GM10847 (cell line): ENCODE data around the gene ST8SIA6.

Experiments
- POLR2A ChIP-seq: IDR thresholded peaks from 2 replicates; pipeline ENCODE4 v1.6.1; 2011; ENCODE audit not compliant: insufficient read length; ENCODE audit errors: extremely low read depth

Gene ST8SIA6

GRCh38 chr10:17415046-17415658 is 39.2 kb downstream of the ST8SIA6 start:
- no peak for TF ChIP-seq POLR2A

- no peak for TF ChIP-seq POLR2A
Observed at GRCh38 chr10:17414484-17414883, 39.9 kb downstream of the ST8SIA6 start.

GRCh38 chr10:17413876-17414275 is 40.5 kb downstream of the ST8SIA6 start:
- TF ChIP-seq POLR2A, result no peak

GRCh38 chr10:17412323-17412722 is 42.1 kb downstream of the ST8SIA6 start:
- no peak for TF ChIP-seq POLR2A

- TF ChIP-seq POLR2A, result no peak
Observed at GRCh38 chr10:17410907-17411306, 43.5 kb downstream of the ST8SIA6 start.

- no peak for TF ChIP-seq POLR2A
Observed at GRCh38 chr10:17409170-17409733, 45.1 kb downstream of the ST8SIA6 start.

- no peak for TF ChIP-seq POLR2A
Observed at GRCh38 chr10:17407047-17407446, 47.3 kb downstream of the ST8SIA6 start.

GRCh38 chr10:17406036-17406834 is 48.2 kb downstream of the ST8SIA6 start:
- TF ChIP-seq POLR2A, result no peak

GRCh38 chr10:17403161-17403560 is 51.2 kb downstream of the ST8SIA6 start:
- no peak for TF ChIP-seq POLR2A

GRCh38 chr10:17396004-17396403 is 58.4 kb downstream of the ST8SIA6 start:
- TF ChIP-seq POLR2A, result no peak

- no peak for TF ChIP-seq POLR2A
Observed at GRCh38 chr10:17394854-17395253, 59.5 kb downstream of the ST8SIA6 start.

- no peak for TF ChIP-seq POLR2A
Observed at GRCh38 chr10:17387861-17388503, 66.4 kb downstream of the ST8SIA6 start.

- no peak for TF ChIP-seq POLR2A
Observed at GRCh38 chr10:17386616-17387075, 67.7 kb downstream of the ST8SIA6 start.

- TF ChIP-seq POLR2A, result no peak
Observed at GRCh38 chr10:17386021-17386420, 68.4 kb downstream of the ST8SIA6 start.

- no peak for TF ChIP-seq POLR2A
Observed at GRCh38 chr10:17385066-17385465, 69.3 kb downstream of the ST8SIA6 start.
